NT2/D1 (cell line): ENCODE data around the gene GUCY1A1.

Experiments
- YY1 ChIP-seq: IDR thresholded peaks from 2 replicates; pipeline ENCODE4 v1.6.1; 2011; ENCODE audit not compliant: insufficient read length, insufficient read depth
- ZNF274 ChIP-seq: IDR thresholded peaks from 2 replicates; pipeline ENCODE4 v1.6.1; 2011; ENCODE audit warnings: mild to moderate bottlenecking, low read depth, low read length

GRCh38 chr4:155679343-155679742 is 12.7 kb downstream of the GUCY1A1 start:
- TF ChIP-seq ZNF274 (no peak), YY1 (no peak)
